Measurements from ENCODE around the gene B4GALNT1.

B4GALNT1 gene

GRCh38 chr12:57583008-57583831 lies 49.8 kb downstream of the B4GALNT1 start:
- peak; percentile 76 for DNase-seq

- DNase-seq: no peak
Measured at GRCh38 chr12:57582440-57582839, 50.6 kb downstream of the B4GALNT1 start.

GRCh38 chr12:57581802-57582201 lies 51.2 kb downstream of the B4GALNT1 start:
- no peak for DNase-seq

GRCh38 chr12:57580466-57580795 lies 52.6 kb downstream of the B4GALNT1 start:
- DNase-seq: no peak

GRCh38 chr12:57579677-57580465 lies 53.1 kb downstream of the B4GALNT1 start:
- no peak for DNase-seq

- no peak for DNase-seq
Measured at GRCh38 chr12:57579011-57579410, 54.0 kb downstream of the B4GALNT1 start.

- DNase-seq: no peak
Measured at GRCh38 chr12:57577981-57578758, 54.8 kb downstream of the B4GALNT1 start.

- no peak for DNase-seq
Measured at GRCh38 chr12:57576613-57577160, 56.3 kb downstream of the B4GALNT1 start.
